Tibial nerve (tissue), 4 donors: ENCODE measurements around the gene UQCR10. TPM values are rescaled to one million over a fixed set of nuclear protein-coding genes. Genes with fewer than 3 reads are reported as not detected.

Source experiments
- DNase-seq, 2 donors: peaks; one replicate each; pipeline ENCODE4 v3.0.0-alpha.2; 2019; ENCODE audit warnings: low spot score in 2 of 2
- H3K27ac ChIP-seq, 4 donors: fragments of 200-600 bp; sonication (generic) in 3 of 4; one replicate each; pipeline ENCODE4 v1.5.1; 2017 to 2019; ENCODE audit warnings: mild to moderate bottlenecking in 1 of 4
- H3K27me3 ChIP-seq, 2 donors: fragments of 200-600 bp; sonication (generic) in 1 of 2; one replicate each; pipeline versions ENCODE4 v1.5.1 to v1.6.0; 2017 to 2019
- H3K36me3 ChIP-seq, 3 donors: fragments of 200-600 bp; sonication (generic); one replicate each; pipeline ENCODE4 v1.5.1; 2018 to 2019
- H3K4me1 ChIP-seq, 4 donors: fragments of 200-600 bp; sonication (generic) in 3 of 4; one replicate each; pipeline ENCODE4 v1.5.1; 2017 to 2019
- H3K4me3 ChIP-seq, 4 donors: fragments of 200-600 bp; sonication (generic) in 3 of 4; one replicate each; pipeline ENCODE4 v1.5.1; 2017 to 2019; ENCODE audit warnings: mild to moderate bottlenecking in 1 of 4, moderate library complexity in 1 of 4
- H3K9me3 ChIP-seq, 4 donors: fragments of 200-600 bp; sonication (generic) in 3 of 4; one replicate each; pipeline ENCODE4 v1.5.1; 2017 to 2019
- CTCF ChIP-seq, 5 experiments: fragments of 200-600 bp in 3 of 5; fragments of 450-650 bp in 2 of 5; sonication (generic) in 3 of 5; IDR thresholded peaks; one replicate each; pipeline ENCODE4 v1.5.1; 2016 to 2019; ENCODE audit warnings: antibody characterized with exemption in 5 of 5, mild to moderate bottlenecking in 3 of 5, moderate library complexity in 2 of 5
- EP300 ChIP-seq, 2 donors: sonication (generic); formaldehyde crosslinking; IDR thresholded peaks; one replicate each; pipeline ENCODE4 v1.6.1; 2017; ENCODE audit warnings: antibody characterized with exemption in 2 of 2, mild to moderate bottlenecking in 1 of 2
- POLR2A ChIP-seq, 2 donors: fragments of 450-650 bp; IDR thresholded peaks; one replicate each; pipeline ENCODE4 v1.6.1; 2017; ENCODE audit warnings: antibody characterized with exemption in 2 of 2, mild to moderate bottlenecking in 2 of 2, moderate library complexity in 2 of 2
- WGBS, 2 donors: methylation state at CpG; one replicate each; pipeline ENCODE4 v1.1.5; 2018; 5-methylcytosine and 5-hydroxymethylcytosine counted together
- total RNA-seq, 4 donors: library from RNA; depleted of rRNA; stranded (reverse); fragments of >200 nt; gene quantifications; one replicate each; pipeline ENCODE4 v1.1.0, GENCODE V29; 2016

UQCR10 gene
- total RNA-seq, 4 donors from 2014 or later, result 30.4 to 56.7 (median 35.5) TPM

DNA sequence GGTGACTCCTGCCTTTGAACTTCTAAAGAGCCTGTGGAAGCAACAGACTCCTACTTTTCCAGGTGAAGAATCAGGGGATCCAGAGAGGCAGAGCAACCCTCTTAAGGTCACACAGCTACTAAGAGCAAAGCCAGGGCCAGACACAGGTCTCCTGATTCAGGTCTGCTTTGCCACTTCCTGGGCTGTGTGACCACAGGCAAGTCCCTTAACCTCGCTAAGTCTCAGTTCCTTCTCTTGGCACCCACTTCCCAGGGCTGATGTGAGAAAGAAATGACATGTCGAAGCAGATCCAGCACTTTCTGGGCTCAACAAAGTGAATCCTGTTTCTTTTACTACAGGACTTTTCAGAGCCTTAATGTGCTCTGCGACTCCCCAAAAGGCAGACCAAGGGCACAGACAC is 30.2 kb downstream of the UQCR10 start:
- H3K27me3 ChIP-seq, result no peaks in the 10 kb centered on the region
- no peak for DNase-seq
- H3K9me3 ChIP-seq, result no peaks in the 10 kb centered on the region
- H3K4me3 ChIP-seq, result no peak overlapping the region
- peaks cover 0 to 99% (median 10%) of the 10 kb centered on the region in 3 donors for H3K36me3 ChIP-seq
- 82 to 94% methylated on average over 3 of the region's 3 CpGs for WGBS, 2 donors
- no peak overlapping the region for H3K27ac ChIP-seq
- H3K4me1 ChIP-seq, result peaks cover 0 to 29% (median 9%) of the 10 kb centered on the region in 4 donors
- TF ChIP-seq POLR2A (IDR thresholded peaks at IDR 0.05), result no peak
- no peak for TF ChIP-seq CTCF (IDR thresholded peaks at IDR 0.05)
- TF ChIP-seq EP300 (IDR thresholded peaks at IDR 0.05), result no peak

DNA sequence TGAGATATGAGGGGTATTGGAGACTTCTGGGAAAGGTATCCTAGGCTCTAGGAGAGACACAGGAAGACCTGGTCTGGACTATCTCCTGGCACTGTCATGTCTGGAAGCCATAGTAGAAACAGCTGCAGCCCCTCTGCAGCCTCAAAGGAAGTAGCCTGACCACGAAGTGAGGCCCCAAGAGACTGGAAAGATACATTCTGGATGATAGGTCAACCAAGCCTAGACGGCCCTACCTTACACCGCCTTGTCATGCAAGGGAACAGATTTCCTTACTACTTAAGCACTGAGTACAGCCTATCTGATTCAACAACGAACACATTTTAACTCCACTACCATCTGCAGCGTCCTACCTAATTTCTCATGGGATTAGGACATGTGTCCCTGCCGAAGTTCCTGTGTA is 31.1 kb downstream of the UQCR10 start:
- DNase-seq, result no peak
- no peak for TF ChIP-seq POLR2A (IDR thresholded peaks at IDR 0.05)
- no peak for TF ChIP-seq EP300 (IDR thresholded peaks at IDR 0.05)
- TF ChIP-seq CTCF (IDR thresholded peaks at IDR 0.05), result no peak
- WGBS, 2 donors, result 76 to 81% methylated on average over 5 to 6 of the region's 6 CpGs
- Histone ChIP-seq H3K27ac (peak overlapping the region; percentile 6 to 87 (median 72)), H3K4me1 (peaks cover 0 to 29% (median 9%) of the 10 kb centered on the region in 4 donors), H3K27me3 (no peaks in the 10 kb centered on the region), H3K9me3 (no peaks in the 10 kb centered on the region), H3K36me3 (peaks cover 0 to 99% (median 2%) of the 10 kb centered on the region in 3 donors), H3K4me3 (no peak overlapping the region)

DNA sequence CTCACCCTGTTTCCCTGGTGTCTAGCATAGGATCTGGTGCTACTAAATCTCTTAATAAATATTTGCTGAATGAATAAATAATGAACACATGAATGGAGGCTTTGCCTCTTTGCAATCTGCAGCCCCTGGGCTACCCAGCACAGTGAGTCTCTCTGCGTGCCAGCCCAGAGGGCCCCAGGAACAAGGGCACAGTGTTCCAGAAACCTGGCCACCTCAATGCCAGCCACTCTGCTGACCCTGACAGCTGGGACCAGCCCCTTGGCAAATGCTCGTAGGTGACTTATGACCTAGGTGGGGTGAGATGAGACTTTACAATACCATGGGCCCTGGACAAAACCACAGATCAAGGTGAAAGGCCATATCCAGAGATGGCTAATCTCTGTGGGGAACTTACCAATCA is 31.6 kb downstream of the UQCR10 start:
- no peak for DNase-seq
- no peak for TF ChIP-seq EP300 (IDR thresholded peaks at IDR 0.05)
- no peak for TF ChIP-seq CTCF (IDR thresholded peaks at IDR 0.05)
- TF ChIP-seq POLR2A (IDR thresholded peaks at IDR 0.05), result no peak
- Histone ChIP-seq H3K9me3 (no peaks in the 10 kb centered on the region), H3K4me3 (peak overlapping the region in 1 of 4 donors; percentile 17), H3K27me3 (no peaks in the 10 kb centered on the region), H3K27ac (peak overlapping the region; percentile 42 to 87 (median 72)), H3K36me3 (peaks cover 0 to 99% (median 3%) of the 10 kb centered on the region in 3 donors), H3K4me1 (peaks cover 0 to 29% (median 9%) of the 10 kb centered on the region in 4 donors)
- WGBS, 2 donors, result 57 to 80% methylated on average over 2 of the region's 2 CpGs

- 48 to 56% methylated on average over 8 of the region's 8 CpGs for WGBS, 2 donors
These were observed 32.1 kb downstream of the UQCR10 start for GRCh38 chr22:29799217-29799680.

More at GRCh38 chr22:29799217-29799680, 32.1 kb downstream of the UQCR10 start:
- peaks cover 0 to 29% (median 9%) of the 10 kb centered on the region in 4 donors for H3K4me1 ChIP-seq
- no peaks in the 10 kb centered on the region for H3K27me3 ChIP-seq
- TF ChIP-seq CTCF (IDR thresholded peaks at IDR 0.05), result peak in 2 of 5 experiments; percentile 18 to 21
- TF ChIP-seq POLR2A (IDR thresholded peaks at IDR 0.05), result no peak
- peak in 1 of 2 donors; percentile 74 for TF ChIP-seq EP300 (IDR thresholded peaks at IDR 0.05)
- peak overlapping the region in 1 of 4 donors; percentile 17 for H3K4me3 ChIP-seq
- H3K27ac ChIP-seq, result peak overlapping the region; percentile 42 to 87 (median 72)
- H3K36me3 ChIP-seq, result peaks cover 0 to 100% (median 8%) of the 10 kb centered on the region in 3 donors
- DNase-seq, result peak; percentile 55 to 79
- no peaks in the 10 kb centered on the region for H3K9me3 ChIP-seq
